HG03095 (cell line): ENCODE data around the gene ARID3B.
"Not testable (repeated sequence)": the region's sequence is repeated elsewhere in the genome, so short reads cannot be mapped to it uniquely, and the experiment has no call there.

Experiments
- ATAC-seq: cut with Tn5 transposase; IDR thresholded peaks from one replicate; pipeline ENCODE4 v1.9.1; 2021; ENCODE audit warnings: moderate library complexity; ENCODE audit not compliant: unreplicated experiment

ARID3B gene, protein sequence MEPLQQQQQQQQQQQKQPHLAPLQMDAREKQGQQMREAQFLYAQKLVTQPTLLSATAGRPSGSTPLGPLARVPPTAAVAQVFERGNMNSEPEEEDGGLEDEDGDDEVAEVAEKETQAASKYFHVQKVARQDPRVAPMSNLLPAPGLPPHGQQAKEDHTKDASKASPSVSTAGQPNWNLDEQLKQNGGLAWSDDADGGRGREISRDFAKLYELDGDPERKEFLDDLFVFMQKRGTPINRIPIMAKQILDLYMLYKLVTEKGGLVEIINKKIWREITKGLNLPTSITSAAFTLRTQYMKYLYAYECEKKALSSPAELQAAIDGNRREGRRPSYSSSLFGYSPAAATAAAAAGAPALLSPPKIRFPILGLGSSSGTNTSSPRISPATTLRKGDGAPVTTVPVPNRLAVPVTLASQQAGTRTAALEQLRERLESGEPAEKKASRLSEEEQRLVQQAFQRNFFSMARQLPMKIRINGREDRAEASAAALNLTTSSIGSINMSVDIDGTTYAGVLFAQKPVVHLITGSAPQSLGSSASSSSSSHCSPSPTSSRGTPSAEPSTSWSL

GRCh38 chr15:74540761-74541493 lies at the start of gene ARID3B:
Gene ARID3B, plus strand, starts transcription at chr15:74541220. Its CDS starts 2,717 bp downstream, at chr15:74543937.
- ATAC-seq: peak; percentile 66

- ATAC-seq: no peak
These were observed 44.4 kb upstream of the ARID3B start for GRCh38 chr15:74496648-74497047.

GRCh38 chr15:74497584-74497983 lies 43.4 kb upstream of the ARID3B start:
- ATAC-seq: no peak

- ATAC-seq: no peak
These were observed 41.7 kb upstream of the ARID3B start for GRCh38 chr15:74499366-74499765.

- ATAC-seq: no peak
These were observed 40.6 kb upstream of the ARID3B start for GRCh38 chr15:74500401-74500800.

DNA sequence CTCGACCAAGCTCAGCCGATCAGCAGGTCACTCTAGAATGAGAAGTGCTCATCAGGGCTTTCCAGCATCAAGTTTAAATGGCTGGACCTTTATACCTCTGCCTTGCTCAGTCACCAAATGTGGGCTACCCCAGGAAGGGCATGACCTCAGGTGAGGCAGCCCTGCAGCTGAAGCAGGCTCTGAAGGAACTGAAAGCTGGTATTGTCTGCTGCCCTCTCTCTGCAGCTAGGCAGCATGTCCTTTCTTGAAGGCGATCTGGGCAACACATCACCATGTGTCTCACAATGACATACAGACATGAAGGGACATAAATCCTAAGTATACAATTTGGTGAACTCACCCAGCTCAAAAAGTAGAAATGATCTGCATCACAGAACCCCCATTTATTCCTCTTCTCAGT lies 38.7 kb upstream of the ARID3B start:
- no peak for ATAC-seq

GRCh38 chr15:74504418-74504817 lies 36.6 kb upstream of the ARID3B start:
- no peak for ATAC-seq

DNA sequence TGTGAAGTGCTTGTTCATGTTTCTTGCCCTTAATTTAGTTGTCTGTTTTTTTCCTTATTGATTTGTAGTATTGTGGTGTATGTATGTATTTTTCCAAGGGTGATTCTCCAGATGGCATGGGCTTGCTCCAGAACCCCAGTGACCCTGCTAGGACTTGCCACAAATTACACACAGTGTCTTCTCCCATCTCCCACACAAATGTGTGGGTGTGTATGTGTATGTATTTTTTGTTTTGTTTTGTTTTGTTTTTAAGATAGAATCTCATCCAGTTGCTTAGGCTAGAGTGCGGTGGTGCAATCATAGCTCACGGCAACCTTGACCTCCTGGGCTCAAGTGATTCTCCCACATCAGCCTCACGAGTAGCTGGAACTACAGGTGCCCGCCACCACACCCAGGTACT lies 36.2 kb upstream of the ARID3B start:
- ATAC-seq: no peak

GRCh38 chr15:74505837-74506514 lies 35.0 kb upstream of the ARID3B start:
- no peak for ATAC-seq

DNA sequence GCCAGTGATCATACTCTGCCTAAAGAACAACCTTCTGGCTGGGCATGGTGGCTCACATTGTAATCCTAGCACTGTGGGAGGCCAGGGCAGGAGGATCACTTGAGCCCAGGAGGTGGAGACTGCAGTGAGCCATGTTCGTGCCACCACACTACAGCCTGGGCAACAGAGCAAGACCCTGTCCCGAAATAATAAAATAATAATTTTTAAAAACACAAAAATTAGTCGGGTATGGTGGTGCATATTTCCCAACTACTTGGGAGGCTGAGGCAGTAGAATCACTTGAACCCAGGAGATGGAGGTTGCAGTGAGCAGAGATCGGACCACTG lies 34.5 kb upstream of the ARID3B start:
- no peak for ATAC-seq

GRCh38 chr15:74511583-74511982 lies 29.4 kb upstream of the ARID3B start:
- no peak for ATAC-seq

DNA sequence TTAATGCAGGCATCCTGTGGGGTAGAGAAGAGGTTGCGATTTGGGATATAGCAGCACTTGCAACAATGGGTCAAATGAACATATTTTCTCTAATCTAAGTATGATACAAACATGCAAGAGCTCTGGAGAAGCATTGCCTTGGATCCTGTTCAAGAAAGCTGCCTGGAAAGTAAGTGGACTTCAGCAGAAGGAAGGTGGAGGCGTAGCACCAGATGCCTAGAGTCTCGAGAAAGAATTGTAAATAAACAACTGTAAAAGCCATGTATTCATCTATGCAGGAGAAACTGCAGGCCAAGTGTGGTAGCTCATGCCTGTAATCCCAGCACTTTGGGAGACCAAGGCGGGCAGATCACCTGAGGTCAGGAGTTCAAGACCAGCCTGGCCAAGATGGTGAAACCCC lies 27.0 kb upstream of the ARID3B start:
- not testable (repeated sequence) for ATAC-seq

GRCh38 chr15:74517096-74517495 lies 23.9 kb upstream of the ARID3B start:
- no peak for ATAC-seq

GRCh38 chr15:74519311-74519710 lies 21.7 kb upstream of the ARID3B start:
- no peak for ATAC-seq

- ATAC-seq: no peak
These were observed 20.6 kb upstream of the ARID3B start for GRCh38 chr15:74520407-74520806.

DNA sequence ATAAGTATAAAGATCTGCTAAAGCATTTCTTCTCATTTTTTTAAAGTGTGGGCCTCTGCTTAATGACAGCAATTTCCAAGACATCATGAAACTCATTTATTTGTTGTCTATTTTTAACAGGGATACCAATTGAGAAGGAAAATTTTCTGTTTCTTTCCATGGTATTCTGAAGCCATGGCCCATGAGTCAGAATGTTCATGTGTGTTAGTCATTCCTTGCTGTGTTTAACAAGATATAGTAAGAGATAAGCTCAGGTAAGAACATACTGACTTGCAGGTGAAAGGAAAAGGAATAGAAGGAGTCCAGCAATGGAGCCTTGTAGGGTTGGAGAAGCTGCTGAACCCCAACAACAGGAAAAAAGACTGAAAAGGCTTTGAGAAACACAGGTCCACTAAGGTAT lies 17.0 kb upstream of the ARID3B start:
- ATAC-seq: no peak

DNA sequence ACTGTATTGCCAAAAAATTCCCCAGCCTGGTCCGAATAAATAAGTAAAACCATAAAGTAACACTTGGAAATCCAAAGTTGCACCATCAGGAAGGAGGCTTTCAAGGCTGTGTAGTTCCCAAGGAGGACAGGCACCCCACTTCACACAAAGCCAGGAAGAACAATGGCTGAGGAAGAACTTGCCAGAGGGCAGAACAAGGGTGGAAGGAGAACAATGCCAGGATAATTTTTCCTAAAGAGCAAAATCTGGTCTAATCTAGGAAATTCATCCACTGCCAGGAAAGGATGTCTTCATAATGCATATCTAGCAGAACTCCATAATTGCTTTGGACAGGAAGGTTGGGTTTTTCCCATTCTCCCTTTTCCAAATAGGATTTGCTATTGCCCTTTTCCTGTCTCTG lies 15.7 kb upstream of the ARID3B start:
- no peak for ATAC-seq

DNA sequence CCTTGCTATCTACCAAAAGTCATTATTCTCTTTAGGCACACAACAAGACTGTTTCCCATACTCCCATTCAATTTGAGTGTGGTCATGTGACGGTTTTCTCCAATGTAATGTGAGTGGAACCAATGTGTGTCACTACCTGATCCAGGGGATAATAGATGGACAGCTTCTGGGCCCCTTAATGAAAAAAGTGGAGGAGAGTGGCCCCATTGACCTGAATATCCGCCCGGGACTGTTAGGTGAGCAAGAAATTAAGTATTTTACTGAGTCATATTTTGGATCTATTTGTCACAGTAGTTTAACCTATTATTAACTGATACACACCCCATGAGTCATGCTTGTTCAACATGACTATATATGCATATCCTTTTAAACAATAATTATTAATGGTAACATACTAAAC lies 15.1 kb upstream of the ARID3B start:
- ATAC-seq: no peak

- ATAC-seq: no peak
These were observed 12.1 kb upstream of the ARID3B start for GRCh38 chr15:74528876-74529275.

DNA sequence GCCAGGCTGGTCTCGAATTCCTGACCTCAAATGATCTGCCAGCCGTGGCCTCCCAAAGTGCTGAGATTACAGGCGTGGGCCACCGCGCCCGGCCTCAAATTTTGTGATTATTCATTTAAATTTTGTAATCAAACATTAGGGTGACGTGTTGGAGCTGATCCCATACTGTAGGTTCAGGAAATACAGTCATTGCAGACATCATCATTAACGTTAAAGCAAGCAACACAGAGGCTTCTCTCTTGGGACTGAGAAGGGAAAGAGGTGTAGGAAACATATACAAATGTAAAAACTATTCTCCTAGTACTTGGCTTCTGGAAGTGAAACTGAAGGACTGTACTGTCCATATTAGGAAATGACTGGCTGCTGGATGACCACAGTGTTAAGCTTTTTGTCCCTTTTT lies 11.1 kb upstream of the ARID3B start:
- ATAC-seq: no peak

- no peak for ATAC-seq
These were observed 10.3 kb upstream of the ARID3B start for GRCh38 chr15:74530771-74531143.
